NCI-H446 treated with DMSO at 0.1 percent for 48 hours (cell line): ENCODE data around the gene SLC16A9.
"Not testable (repeated sequence)": the region's sequence is repeated elsewhere in the genome, so short reads cannot be mapped to it uniquely, and the experiment has no call there.

Experiments
- DNase-seq: peaks from one replicate; lab custom pipeline; 2025; lab: John Stamatoyannopoulos, UW

SLC16A9 gene

GRCh38 chr10:59709395-59710125 is at the start of gene SLC16A9:
SLC16A9 (minus strand) TSS chr10:59709850; CDS start chr10:59684291, 25,559 bp downstream.
- peak; percentile 56 for DNase-seq

GRCh38 chr10:59757966-59758365 is 48.3 kb upstream of the SLC16A9 start:
- DNase-seq: no peak

- DNase-seq: no peak
These were observed 45.3 kb upstream of the SLC16A9 start for GRCh38 chr10:59754951-59755350.

GRCh38 chr10:59753267-59753666 is 43.6 kb upstream of the SLC16A9 start, which contains the start of gene MRLN:
MRLN (minus strand) TSS chr10:59753455.
- peak; percentile 58 for DNase-seq

GRCh38 chr10:59752278-59752940 is 42.8 kb upstream of the SLC16A9 start:
- DNase-seq: no peak

- DNase-seq: peak; percentile 27
These were observed 40.7 kb upstream of the SLC16A9 start for GRCh38 chr10:59750155-59750945.

- DNase-seq: no peak
These were observed 39.2 kb upstream of the SLC16A9 start for GRCh38 chr10:59748834-59749233.

- no peak for DNase-seq
These were observed 35.6 kb upstream of the SLC16A9 start for GRCh38 chr10:59745163-59745650.

- DNase-seq: not testable (repeated sequence)
These were observed 35.1 kb upstream of the SLC16A9 start for GRCh38 chr10:59744762-59745161.

- DNase-seq: not testable (repeated sequence)
These were observed 34.5 kb upstream of the SLC16A9 start for GRCh38 chr10:59744156-59744555.

GRCh38 chr10:59741583-59741982 is 31.9 kb upstream of the SLC16A9 start:
- no peak for DNase-seq

GRCh38 chr10:59741048-59741447 is 31.4 kb upstream of the SLC16A9 start:
- DNase-seq: no peak

- no peak for DNase-seq
These were observed 27.1 kb upstream of the SLC16A9 start for GRCh38 chr10:59736749-59737148.

GRCh38 chr10:59735296-59735695 is 25.6 kb upstream of the SLC16A9 start:
- no peak for DNase-seq

GRCh38 chr10:59734014-59734462 is 24.4 kb upstream of the SLC16A9 start:
- no peak for DNase-seq

- DNase-seq: not testable (repeated sequence)
These were observed 23.8 kb upstream of the SLC16A9 start for GRCh38 chr10:59733321-59734013.

GRCh38 chr10:59732849-59733248 is 23.2 kb upstream of the SLC16A9 start:
- DNase-seq: not testable (repeated sequence)

- not testable (repeated sequence) for DNase-seq
These were observed 19.5 kb upstream of the SLC16A9 start for GRCh38 chr10:59729167-59729566.

- no peak for DNase-seq
These were observed 14.7 kb upstream of the SLC16A9 start for GRCh38 chr10:59724098-59724938.

- DNase-seq: no peak
These were observed 10.7 kb upstream of the SLC16A9 start for GRCh38 chr10:59720377-59720776.

GRCh38 chr10:59719374-59719773 is 9.7 kb upstream of the SLC16A9 start:
- DNase-seq: no peak
